Measurements from ENCODE around the gene ARHGAP10.

The ARHGAP10 gene

DNA sequence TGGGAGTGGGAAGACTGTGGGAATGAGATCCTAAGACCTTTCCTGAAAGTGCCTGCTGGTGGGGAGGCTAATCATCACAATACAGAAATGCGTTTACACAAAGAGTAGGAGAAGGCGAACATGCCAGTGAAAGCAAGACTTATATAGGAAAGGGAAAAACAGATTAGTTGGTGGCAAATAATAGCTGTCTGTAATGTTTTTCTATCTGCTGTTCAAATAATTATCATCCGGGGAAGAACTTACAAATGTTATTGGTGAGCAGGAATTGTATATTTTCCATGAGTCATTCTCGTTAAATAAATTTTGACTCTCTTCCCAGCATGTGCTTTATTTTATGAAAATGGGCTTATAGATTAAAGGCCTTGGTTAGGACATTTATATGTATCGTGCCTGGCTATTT, 196.5 kb downstream of the ARHGAP10 start:
- Histone ChIP-seq H3K4me1 (ENCODE audit: insufficient read depth, low read length) (no peaks in the 10 kb centered on the region), H3K4me3 (ENCODE audit: low read depth in 1 of 2, low read length in 2 of 2) (no peak overlapping the region), H2AFZ (ENCODE audit: low read depth, low read length) (no peak overlapping the region), H3K9me3 (ENCODE audit: insufficient read depth, low read length, severe bottlenecking) (no peaks in the 10 kb centered on the region), H3K79me2 (ENCODE audit: insufficient read depth, low read length) (no peaks in the 10 kb centered on the region), H3K27me3 (ENCODE audit: insufficient read depth, low read length, poor library complexity) (no peaks in the 10 kb centered on the region), H3K9ac (ENCODE audit: low read depth, low read length) (no peak overlapping the region), H4K20me1 (ENCODE audit: insufficient read depth, low read length) (no peaks in the 10 kb centered on the region), H3K27ac (ENCODE audit: low read length) (no peak overlapping the region), H3K4me2 (ENCODE audit: insufficient read depth, low read length) (no peak overlapping the region), H3K36me3 (ENCODE audit: insufficient read depth, low read length) (no peaks in the 10 kb centered on the region)
- ATAC-seq (ENCODE audit: insufficient read depth, low read depth) (no peak), DNase-seq (no peak)
- TF ChIP-seq, protein P1, sequence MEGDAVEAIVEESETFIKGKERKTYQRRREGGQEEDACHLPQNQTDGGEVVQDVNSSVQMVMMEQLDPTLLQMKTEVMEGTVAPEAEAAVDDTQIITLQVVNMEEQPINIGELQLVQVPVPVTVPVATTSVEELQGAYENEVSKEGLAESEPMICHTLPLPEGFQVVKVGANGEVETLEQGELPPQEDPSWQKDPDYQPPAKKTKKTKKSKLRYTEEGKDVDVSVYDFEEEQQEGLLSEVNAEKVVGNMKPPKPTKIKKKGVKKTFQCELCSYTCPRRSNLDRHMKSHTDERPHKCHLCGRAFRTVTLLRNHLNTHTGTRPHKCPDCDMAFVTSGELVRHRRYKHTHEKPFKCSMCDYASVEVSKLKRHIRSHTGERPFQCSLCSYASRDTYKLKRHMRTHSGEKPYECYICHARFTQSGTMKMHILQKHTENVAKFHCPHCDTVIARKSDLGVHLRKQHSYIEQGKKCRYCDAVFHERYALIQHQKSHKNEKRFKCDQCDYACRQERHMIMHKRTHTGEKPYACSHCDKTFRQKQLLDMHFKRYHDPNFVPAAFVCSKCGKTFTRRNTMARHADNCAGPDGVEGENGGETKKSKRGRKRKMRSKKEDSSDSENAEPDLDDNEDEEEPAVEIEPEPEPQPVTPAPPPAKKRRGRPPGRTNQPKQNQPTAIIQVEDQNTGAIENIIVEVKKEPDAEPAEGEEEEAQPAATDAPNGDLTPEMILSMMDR (IDR thresholded peaks at IDR 0.05; ENCODE audit: borderline replicate concordance, extremely low read depth, low read length, poor library complexity, severe bottlenecking) = no peak

DNA sequence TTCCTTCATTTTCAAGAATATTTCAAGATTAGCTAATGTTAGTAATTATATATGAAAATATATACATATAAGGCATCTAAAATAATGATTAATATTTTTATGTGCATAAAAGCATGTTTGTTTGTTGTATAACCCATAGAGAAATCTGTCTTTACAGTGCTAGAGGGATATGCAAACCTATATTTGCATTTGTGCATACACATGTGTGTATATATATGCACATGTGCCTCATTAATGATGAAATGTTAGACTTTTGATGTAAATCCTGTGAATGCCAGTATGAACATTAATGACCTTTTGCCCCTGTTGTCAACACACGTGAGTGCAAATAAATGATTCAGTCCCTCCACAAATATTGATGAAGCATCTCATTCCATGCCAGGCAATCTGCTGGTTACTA, 197.9 kb downstream of the ARHGAP10 start:
- no peak overlapping the region for H3K4me2 ChIP-seq (ENCODE audit: insufficient read depth, low read length)
- H3K27ac ChIP-seq (ENCODE audit: low read length) = no peak overlapping the region

DNA sequence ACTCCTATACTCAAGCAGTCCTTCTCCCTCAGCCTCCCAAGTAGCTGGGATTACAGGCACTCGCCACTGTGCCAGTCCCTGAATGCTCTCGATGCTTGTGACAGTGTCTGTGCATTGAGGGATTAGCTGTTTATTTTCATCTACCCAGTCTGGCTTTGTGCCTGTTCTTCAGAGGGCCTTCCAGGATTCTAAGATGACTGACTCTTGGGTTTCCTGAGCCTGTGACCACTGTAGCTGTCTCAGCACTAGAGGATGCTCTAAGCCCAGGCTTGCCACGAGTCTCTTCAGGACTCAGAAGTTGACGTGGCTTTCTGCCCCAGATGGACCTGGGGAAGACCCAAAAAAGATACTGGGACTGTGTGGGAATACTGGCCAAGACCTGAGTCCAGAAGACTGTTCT, 201.4 kb downstream of the ARHGAP10 start:
- no peak for ATAC-seq (ENCODE audit: insufficient read depth, low read depth)
- Histone ChIP-seq H2AFZ (ENCODE audit: low read depth, low read length) (no peak overlapping the region), H3K27me3 (ENCODE audit: insufficient read depth, low read length, poor library complexity) (no peaks in the 10 kb centered on the region), H3K4me3 (ENCODE audit: low read depth in 1 of 2, low read length in 2 of 2) (no peak overlapping the region), H3K4me1 (ENCODE audit: insufficient read depth, low read length) (no peaks in the 10 kb centered on the region), H3K27ac (ENCODE audit: low read length) (no peak overlapping the region), H3K9me3 (ENCODE audit: insufficient read depth, low read length, severe bottlenecking) (no peaks in the 10 kb centered on the region), H4K20me1 (ENCODE audit: insufficient read depth, low read length) (no peaks in the 10 kb centered on the region), H3K79me2 (ENCODE audit: insufficient read depth, low read length) (no peaks in the 10 kb centered on the region), H3K4me2 (ENCODE audit: insufficient read depth, low read length) (no peak overlapping the region), H3K36me3 (ENCODE audit: insufficient read depth, low read length) (no peaks in the 10 kb centered on the region), H3K9ac (ENCODE audit: low read depth, low read length) (no peak overlapping the region)
- TF ChIP-seq EZH2 (IDR thresholded peaks at IDR 0.05; ENCODE audit: borderline replicate concordance, low read depth, low read length, severe bottlenecking) = no peak
- TF ChIP-seq, protein P1 (IDR thresholded peaks at IDR 0.05; ENCODE audit: borderline replicate concordance, extremely low read depth, low read length, poor library complexity, severe bottlenecking) = no peak
- DNase-seq = no peak

More for the DNA sequence above, 197.9 kb downstream of the ARHGAP10 start:
- Histone ChIP-seq H3K79me2 (ENCODE audit: insufficient read depth, low read length) (no peaks in the 10 kb centered on the region), H4K20me1 (ENCODE audit: insufficient read depth, low read length) (no peaks in the 10 kb centered on the region), H3K4me3 (ENCODE audit: low read depth in 1 of 2, low read length in 2 of 2) (no peak overlapping the region), H3K9me3 (ENCODE audit: insufficient read depth, low read length, severe bottlenecking) (no peaks in the 10 kb centered on the region), H3K36me3 (ENCODE audit: insufficient read depth, low read length) (no peaks in the 10 kb centered on the region), H2AFZ (ENCODE audit: low read depth, low read length) (no peak overlapping the region), H3K27me3 (ENCODE audit: insufficient read depth, low read length, poor library complexity) (no peaks in the 10 kb centered on the region), H3K4me1 (ENCODE audit: insufficient read depth, low read length) (no peaks in the 10 kb centered on the region), H3K9ac (ENCODE audit: low read depth, low read length) (no peak overlapping the region)
- ATAC-seq (ENCODE audit: insufficient read depth, low read depth) (no peak), DNase-seq (no peak)
- no peak for TF ChIP-seq EZH2 (IDR thresholded peaks at IDR 0.05; ENCODE audit: borderline replicate concordance, low read depth, low read length, severe bottlenecking)
- TF ChIP-seq, protein P1 (IDR thresholded peaks at IDR 0.05; ENCODE audit: borderline replicate concordance, extremely low read depth, low read length, poor library complexity, severe bottlenecking) = no peak

DNA sequence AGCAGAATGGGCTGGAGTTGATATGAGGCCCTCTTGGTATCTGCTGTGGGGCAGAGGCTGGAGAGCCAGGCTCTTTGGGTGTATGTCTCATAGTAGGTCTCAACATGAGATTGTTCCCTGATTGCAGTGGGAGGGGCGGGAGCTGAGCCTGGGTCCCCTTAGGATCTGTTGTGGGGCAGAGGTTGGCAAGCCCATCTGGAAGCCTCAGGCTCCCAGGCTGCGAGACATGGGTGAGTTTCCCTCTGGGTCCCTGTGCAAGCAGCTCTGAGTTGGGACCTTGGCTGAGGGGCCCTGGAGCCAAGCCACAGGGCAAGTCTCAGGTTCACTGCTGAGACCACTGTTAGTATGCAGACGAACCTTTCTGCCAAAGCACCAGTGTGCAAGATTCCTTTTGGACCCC, 201.9 kb downstream of the ARHGAP10 start:
- Histone ChIP-seq H4K20me1 (ENCODE audit: insufficient read depth, low read length) (no peaks in the 10 kb centered on the region), H3K36me3 (ENCODE audit: insufficient read depth, low read length) (no peaks in the 10 kb centered on the region), H3K27me3 (ENCODE audit: insufficient read depth, low read length, poor library complexity) (no peaks in the 10 kb centered on the region), H3K4me3 (ENCODE audit: low read depth in 1 of 2, low read length in 2 of 2) (no peak overlapping the region), H3K9ac (ENCODE audit: low read depth, low read length) (no peak overlapping the region), H3K79me2 (ENCODE audit: insufficient read depth, low read length) (no peaks in the 10 kb centered on the region), H3K4me1 (ENCODE audit: insufficient read depth, low read length) (no peaks in the 10 kb centered on the region), H3K9me3 (ENCODE audit: insufficient read depth, low read length, severe bottlenecking) (no peaks in the 10 kb centered on the region), H2AFZ (ENCODE audit: low read depth, low read length) (no peak overlapping the region), H3K4me2 (ENCODE audit: insufficient read depth, low read length) (no peak overlapping the region), H3K27ac (ENCODE audit: low read length) (no peak overlapping the region)
- ATAC-seq (ENCODE audit: insufficient read depth, low read depth) (no peak), DNase-seq (no peak)
- TF ChIP-seq, protein P1 (IDR thresholded peaks at IDR 0.05; ENCODE audit: borderline replicate concordance, extremely low read depth, low read length, poor library complexity, severe bottlenecking) = no peak
- no peak for TF ChIP-seq EZH2 (IDR thresholded peaks at IDR 0.05; ENCODE audit: borderline replicate concordance, low read depth, low read length, severe bottlenecking)

Measured in DND-41 (cell line).